GM18951 (cell line): Measurements from ENCODE around the gene RCVRN.

Experiments used
- POLR2A ChIP-seq: IDR thresholded peaks from 4 replicates; pipeline ENCODE4 v1.6.1; 2011; ENCODE audit warnings: mild to moderate bottlenecking; ENCODE audit not compliant: insufficient read length, insufficient read depth; ENCODE audit errors: extremely low read depth
- in situ Hi-C: fragments of 300-500 bp; cut with MboI; formaldehyde crosslinking; loops from one replicate; pipeline ENCODE4 v1.12.0; 2022; ENCODE audit warnings: low sequenced_read_pairs, mixed read lengths, inconsistent platforms; ENCODE audit not compliant: unreplicated experiment

Gene RCVRN

DNA sequence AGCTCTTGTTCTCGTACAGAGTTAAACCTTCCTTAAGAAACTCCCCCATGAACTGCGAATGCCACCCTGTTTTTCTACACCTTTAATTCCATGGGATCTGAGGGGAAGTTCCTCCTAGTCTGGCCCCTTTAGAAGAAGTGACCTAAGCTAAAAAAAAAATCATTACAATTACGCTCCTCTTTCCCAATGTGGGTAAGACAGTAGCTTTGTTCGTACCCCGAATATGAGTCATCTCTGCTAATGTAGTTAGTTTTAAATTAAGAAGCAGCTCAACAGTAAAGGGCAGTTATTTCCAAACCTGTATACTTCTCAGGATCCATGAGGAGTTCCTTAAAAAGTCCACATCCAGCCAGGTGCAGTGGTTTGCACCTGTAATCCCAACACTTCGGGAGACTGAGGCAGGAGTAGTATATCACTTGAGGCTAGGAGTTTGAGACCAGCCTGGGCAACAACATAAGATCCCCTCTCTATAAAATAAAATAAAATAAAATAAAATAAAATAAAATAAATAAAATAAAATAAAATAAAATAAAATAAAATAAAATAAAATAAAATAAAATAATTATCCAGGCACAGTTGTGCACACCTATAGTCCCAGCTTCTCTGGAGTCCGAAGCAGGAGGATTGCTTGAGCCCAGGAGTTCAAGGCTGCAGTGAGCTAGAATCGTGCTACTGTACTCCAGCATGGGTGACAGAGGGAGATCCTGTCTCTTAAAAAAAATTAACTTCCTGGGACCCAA lies 26.1 kb downstream of the RCVRN start:
- in situ Hi-C loops, result no loop called here
- TF ChIP-seq POLR2A, result no peak

DNA sequence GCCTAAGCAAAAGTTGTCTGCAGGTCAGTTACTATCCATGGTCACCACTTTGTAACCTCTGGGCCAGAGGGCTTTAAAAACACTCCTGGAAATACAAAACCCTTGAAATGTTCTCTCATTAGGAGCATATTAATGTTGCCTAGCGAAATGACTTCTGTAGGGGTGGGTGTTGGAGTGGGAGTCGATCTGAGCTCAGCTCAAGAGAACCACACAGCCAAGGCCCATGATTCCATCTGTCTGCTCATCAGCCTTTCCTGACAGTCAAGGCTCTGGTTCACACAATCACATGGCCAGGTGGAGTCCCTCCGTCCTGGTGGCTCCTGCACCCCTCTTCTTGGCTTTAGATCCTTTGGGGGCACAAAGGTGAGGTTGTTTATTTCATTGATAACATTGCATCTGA lies 26.7 kb downstream of the RCVRN start:
- no peak for TF ChIP-seq POLR2A
- in situ Hi-C loops, result no loop called here

DNA sequence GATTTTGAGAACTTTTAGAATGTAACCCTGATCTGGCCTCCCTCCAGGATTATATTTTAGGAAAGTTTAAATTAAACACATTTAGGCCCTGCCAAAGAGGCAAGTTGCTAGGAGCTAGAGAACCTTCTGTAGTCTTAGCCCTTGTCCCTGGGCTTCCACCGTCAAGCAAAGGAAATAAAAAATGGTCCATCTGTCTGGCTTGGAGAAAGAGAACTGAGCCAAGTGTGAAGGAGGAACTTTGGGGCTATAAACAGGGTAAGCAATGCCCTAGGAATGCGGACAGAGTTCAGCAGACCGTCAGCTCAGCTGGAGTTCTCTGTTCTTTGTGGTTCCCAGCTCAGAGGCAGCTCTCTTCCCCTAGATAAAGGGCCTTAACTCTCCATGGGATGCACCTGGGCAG lies 29.6 kb downstream of the RCVRN start:
- no peak for TF ChIP-seq POLR2A
- in situ Hi-C loops, result no loop called here

DNA sequence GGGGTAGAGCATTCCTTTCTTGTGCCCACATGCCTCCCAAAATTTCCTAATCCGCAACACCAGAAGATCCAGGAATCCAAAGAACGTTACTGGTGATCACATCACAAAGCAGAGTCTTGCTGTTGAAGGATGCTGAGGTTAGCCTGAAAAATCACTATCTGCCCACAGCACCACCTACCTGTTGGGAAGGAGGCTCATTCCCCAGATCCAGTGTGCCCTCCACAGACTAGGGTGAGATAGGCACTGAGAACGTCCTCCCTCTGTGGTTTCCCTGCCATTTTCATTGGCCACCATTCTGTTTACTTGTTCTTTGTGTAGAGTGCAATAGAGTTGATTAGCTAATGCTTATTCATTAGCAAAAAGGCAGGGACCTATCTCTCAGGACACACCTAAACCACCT lies 30.3 kb downstream of the RCVRN start:
- TF ChIP-seq POLR2A, result no peak
- in situ Hi-C loops, result no loop called here

DNA sequence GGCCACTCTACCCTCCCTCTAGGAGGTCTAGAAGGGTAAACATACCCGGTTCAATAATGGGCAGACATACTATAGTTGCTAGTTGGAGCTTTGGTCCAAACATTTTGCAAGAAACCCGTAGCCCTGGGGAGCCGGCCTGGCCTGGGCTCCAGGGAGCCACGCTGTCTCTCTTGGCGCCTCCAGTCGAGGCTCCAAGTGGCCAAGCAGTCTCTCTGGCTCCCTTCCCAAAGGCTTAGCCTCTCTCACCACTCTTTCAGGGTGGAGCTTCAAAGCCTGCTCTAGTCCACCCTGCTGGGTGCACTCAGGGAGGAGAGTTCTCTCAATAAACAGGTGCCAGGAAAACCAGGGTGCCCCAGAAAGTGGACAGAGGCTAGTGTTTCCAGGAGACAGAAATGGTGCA lies 32.2 kb downstream of the RCVRN start:
- in situ Hi-C loops, result no loop called here
- TF ChIP-seq POLR2A, result no peak

DNA sequence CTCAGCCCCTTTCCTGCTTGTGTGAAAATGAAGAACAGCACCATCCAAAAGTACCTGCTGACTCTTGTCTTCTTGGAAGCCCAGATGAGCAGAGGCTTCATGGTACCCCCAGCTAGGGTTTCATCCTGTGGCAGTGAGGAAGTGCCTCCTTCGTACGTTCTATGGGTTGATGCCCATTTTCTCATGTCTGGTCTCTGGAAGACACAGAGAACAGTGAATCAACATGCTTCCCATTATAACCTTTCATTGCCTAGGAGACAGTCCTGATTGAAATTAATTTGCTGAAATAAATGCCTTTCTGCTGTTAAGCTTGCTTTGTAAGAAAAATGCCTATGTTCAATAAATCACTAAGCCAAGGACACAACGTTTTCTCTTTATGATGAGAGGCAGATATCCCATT lies 36.5 kb downstream of the RCVRN start:
- in situ Hi-C loops, result no loop called here
- TF ChIP-seq POLR2A, result no peak

DNA sequence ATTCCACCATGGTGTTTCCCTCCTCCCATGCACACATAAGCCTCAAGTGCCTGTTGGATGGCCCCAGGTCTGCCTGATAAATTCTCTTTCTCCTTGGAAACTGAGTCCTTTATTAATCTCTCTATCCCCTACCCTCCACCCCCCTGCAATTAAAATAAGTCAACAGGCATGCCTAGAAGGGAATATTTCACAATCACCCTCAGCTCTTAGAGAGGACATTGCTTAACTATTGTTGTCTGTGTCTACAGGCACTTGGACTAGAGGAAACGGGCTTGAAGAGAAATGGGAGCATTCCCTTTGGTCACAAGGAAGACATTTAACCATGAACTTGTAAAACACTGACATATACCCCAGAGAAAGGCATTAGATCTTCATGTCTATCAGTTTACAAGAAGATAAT lies 39.5 kb downstream of the RCVRN start:
- in situ Hi-C loops, result no loop called here

DNA sequence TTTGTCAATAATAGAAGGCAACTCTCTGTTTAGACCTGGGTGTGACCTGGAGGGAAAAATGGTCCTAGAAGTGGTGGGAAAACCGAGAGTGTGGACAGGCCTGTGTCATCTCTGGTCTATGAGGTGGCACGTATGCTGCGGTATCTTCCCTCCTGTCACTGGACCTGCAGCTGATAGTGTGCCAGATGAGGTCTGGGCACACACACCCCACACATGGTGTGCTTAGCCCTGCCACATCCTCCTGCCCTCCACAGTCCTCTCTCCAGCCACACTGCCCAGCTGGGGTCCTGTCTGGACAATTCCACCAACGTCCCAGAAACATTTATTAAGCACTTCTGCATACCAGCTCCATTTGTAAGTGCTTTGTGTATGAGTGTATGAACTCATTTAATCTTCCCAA lies 42.1 kb downstream of the RCVRN start:
- no peak for TF ChIP-seq POLR2A
- in situ Hi-C loops, result no loop called here

More for the DNA sequence above, 39.5 kb downstream of the RCVRN start:
- TF ChIP-seq POLR2A, result no peak

DNA sequence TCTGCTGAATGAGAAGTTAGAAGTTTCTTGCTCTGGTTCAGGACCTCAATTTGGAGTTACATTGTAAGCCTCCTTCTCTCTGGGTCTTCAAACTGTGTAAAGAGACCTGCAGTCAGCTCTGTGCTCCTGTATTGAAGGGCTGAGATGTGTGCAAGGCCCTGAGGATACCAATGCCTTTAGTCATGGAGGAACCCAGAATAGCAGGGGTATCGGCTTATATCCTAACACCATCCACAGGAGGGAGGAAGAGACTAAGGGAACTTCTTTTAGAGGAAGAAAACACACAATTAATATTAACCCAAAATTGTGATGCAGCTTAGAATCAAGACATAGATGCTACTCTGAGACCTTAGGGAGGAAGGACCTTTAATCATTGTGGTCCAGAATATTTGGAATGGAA lies 42.9 kb downstream of the RCVRN start:
- no peak for TF ChIP-seq POLR2A
- in situ Hi-C loops, result no loop called here

DNA sequence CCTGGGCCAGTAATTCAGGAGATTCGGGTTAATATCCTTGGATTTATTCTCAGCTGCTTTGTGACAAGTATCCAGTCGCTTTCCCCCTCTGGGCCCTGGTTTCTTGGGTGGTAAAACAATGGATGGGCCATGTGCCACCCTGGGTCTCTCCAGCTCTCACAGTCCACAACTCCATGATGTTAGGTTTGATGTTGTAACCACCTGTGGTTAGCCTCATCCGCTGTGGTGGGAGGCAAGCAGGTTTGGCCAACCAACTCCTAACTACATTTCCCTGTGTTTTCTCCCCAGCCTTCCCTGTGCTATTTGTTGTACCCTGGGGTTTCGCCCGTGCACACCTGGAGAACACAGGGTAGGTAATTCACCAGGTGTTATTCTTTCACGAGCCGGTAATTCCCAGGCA lies 44.2 kb downstream of the RCVRN start:
- no peak for TF ChIP-seq POLR2A
- in situ Hi-C loops, result no loop called here

DNA sequence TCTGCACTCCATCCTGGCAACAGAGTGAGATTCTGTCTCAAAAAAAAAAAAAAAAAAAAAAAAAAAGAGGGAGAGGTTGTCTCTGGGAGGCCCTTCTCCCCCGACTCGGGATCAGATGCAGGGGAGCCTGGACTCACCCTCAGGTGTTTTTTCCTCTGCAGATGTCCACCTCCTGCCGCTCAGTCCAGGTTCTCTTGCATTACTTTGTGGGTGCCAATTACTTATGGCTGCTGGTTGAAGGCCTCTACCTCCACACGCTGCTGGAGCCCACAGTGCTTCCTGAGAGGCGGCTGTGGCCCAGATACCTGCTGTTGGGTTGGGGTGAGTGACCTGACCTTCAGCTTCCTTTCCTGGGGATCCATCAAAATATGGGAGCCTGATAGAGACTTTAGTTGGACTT lies 45.3 kb downstream of the RCVRN start:
- no peak for TF ChIP-seq POLR2A
- in situ Hi-C loops, result no loop called here

DNA sequence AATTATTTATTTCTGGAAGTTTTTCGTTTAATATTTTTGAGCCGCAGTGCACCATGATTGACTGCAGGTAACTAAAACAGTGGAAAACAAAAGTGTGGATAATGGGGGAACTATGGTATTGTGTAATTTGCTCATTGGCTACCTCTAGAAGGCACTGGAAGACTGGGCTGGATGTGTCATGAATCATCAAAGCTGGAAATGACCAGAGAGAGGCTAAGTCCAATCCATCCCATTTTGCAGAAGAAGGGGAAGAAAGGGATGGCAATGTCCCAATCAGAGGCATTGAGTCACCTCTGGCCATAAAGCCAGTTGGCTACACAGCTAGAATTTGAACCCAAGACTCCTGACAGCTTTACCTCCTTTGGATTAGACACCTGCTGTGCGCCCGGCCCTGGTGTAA lies 50.0 kb downstream of the RCVRN start:
- in situ Hi-C loops, result no loop called here
- TF ChIP-seq POLR2A, result no peak

DNA sequence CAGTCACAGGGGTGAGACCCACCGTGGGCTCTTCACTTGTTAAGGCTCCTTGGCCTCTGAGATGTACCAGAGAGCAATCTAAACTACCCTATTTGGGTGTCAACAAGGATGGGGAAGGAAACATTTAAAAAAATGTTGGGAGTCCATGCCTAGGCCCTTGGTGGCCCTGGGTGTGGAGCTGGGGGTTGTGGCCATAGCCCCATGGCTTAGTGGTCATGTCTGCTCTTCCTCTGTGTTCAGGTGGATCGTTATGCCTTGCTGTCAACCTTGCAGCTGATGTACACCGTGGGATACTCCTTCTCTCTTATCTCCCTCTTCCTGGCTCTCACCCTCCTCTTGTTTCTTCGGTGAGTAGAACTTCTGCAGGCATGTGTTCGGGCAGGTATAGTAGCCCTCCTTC lies 50.8 kb downstream of the RCVRN start:
- TF ChIP-seq POLR2A, result no peak
- in situ Hi-C loops, result no loop called here

DNA sequence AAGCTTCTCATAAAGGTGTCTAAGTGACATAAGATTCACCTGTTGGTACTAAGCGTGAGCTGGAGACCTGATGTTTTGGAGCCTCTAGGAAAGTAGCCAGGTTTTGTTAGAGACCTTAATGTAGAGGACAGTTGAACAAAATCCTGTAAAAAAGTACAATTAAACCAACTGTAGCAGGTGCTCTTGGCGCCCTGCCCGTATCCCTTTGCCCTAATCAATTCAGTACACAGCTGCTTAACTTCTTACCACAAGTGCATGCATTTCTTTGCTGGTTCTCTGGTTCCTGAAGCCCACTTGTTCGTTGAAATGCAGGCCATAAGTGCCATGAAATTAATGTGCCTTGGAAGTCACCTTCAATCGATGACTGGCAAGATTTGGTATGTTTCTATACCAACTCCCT lies 54.9 kb downstream of the RCVRN start:
- TF ChIP-seq POLR2A, result no peak
- in situ Hi-C loops, result no loop called here
